Body of pancreas (tissue), 4 donors: ENCODE measurements around the gene ARL14EPL. TPM values are rescaled to one million over a fixed set of nuclear protein-coding genes. Genes with fewer than 3 reads are reported as not detected.

ENCODE experiments used
- ATAC-seq: fragments of 150-250 bp; one replicate; pipeline ENCODE4 v1.9.1; 2016
- DNase-seq, 4 donors: peaks; one replicate each; pipeline ENCODE4 v3.0.0-alpha.2; 2019
- H3K27ac ChIP-seq, 4 donors: fragments of 200-600 bp; sonication (generic); 1 replicate in 3 of 4; 2 replicates in 1 of 4; pipeline versions ENCODE4 v1.5.1 to v1.6.1; 2016 to 2019; ENCODE audit warnings: mild to moderate bottlenecking in 1 of 4, mixed read lengths in 1 of 4, moderate library complexity in 1 of 4
- H3K27me3 ChIP-seq, 2 donors: fragments of 200-600 bp; sonication (generic); one replicate each; pipeline ENCODE4 v1.6.0; 2016; ENCODE audit warnings: mild to moderate bottlenecking in 1 of 2
- H3K36me3 ChIP-seq, 2 donors: fragments of 200-600 bp; sonication (generic); replicated peaks in 1 of 2; 2 replicates each; pipeline ENCODE4 v1.5.1; 2016; ENCODE audit warnings: low read depth in 2 of 2; ENCODE audit not compliant: insufficient read depth in 1 of 2
- H3K4me1 ChIP-seq: fragments of 200-600 bp; sonication (generic); one replicate; pipeline ENCODE4 v1.6.0; 2016
- H3K4me3 ChIP-seq, 2 donors: fragments of 200-600 bp; sonication (generic); 1 replicate in 1 of 2; 2 replicates in 1 of 2; pipeline ENCODE4 v1.5.1; 2016 to 2019
- H3K9me3 ChIP-seq, 3 donors: fragments of 200-600 bp; sonication (generic); 1 replicate in 2 of 3; 2 replicates in 1 of 3; pipeline ENCODE4 v1.5.1; 2016
- CTCF ChIP-seq, 7 experiments: fragments of 450-650 bp in 4 of 7; fragments of 200-600 bp in 3 of 7; sonication (generic) in 3 of 7; IDR thresholded peaks; one replicate each; pipeline ENCODE4 v1.5.1; 2016 to 2019; ENCODE audit warnings: antibody characterized with exemption in 7 of 7
- POLR2A ChIP-seq, 3 donors: fragments of 450-650 bp; IDR thresholded peaks; one replicate each; pipeline ENCODE4 v1.6.1; 2016; ENCODE audit warnings: antibody characterized with exemption in 3 of 3, mild to moderate bottlenecking in 2 of 3
- WGBS, 2 donors: methylation state at CpG; one replicate each; pipeline ENCODE4 v1.1.5; 2017; 5-methylcytosine and 5-hydroxymethylcytosine counted together
- intact Hi-C: fragments of 100-400 bp; cut with DNase I; formaldehyde crosslinking; loops from one replicate; pipeline ENCODE4 v1.15.1; 2023
- total RNA-seq, 2 donors: library from RNA; depleted of rRNA; stranded (reverse); fragments of >200 nt; gene quantifications; one replicate each; pipeline ENCODE4 v1.1.0, GENCODE V29; 2016

ARL14EPL gene
- not detected for total RNA-seq

GRCh38 chr5:116032094-116032517, at the start of gene ARL14EPL:
Gene ARL14EPL (plus strand): TSS chr5:116032472. CDS start chr5:116051466, 18,994 bp downstream.
- Histone ChIP-seq H3K36me3 (no peaks in the 10 kb centered on the region), H3K27me3 (no peaks in the 10 kb centered on the region), H3K9me3 (no peaks in the 10 kb centered on the region), H3K27ac (no peak within 1 kb of the TSS), H3K4me3 (no peak within 1 kb of the TSS), H3K4me1 (no peaks in the 10 kb centered on the region)
- TF ChIP-seq POLR2A (IDR thresholded peaks at IDR 0.05): no peak
- TF ChIP-seq CTCF (IDR thresholded peaks at IDR 0.05): peak in 4 of 7 experiments; percentile 28 to 46 (median 43)
- intact Hi-C loops: no loop called here
- peak; percentile 17 to 34 (median 30) for DNase-seq
- WGBS, 2 donors: 42 to 55% methylated on average over 9 of the region's 9 CpGs
- ATAC-seq: peak; percentile 62

- WGBS, 2 donors: 87 to 90% methylated on average over 1 of the region's 1 CpG
- Histone ChIP-seq H3K4me3 (no peak overlapping the region), H3K27me3 (no peaks in the 10 kb centered on the region), H3K9me3 (no peaks in the 10 kb centered on the region), H3K36me3 (no peaks in the 10 kb centered on the region), H3K4me1 (no peaks in the 10 kb centered on the region), H3K27ac (no peak overlapping the region)
- TF ChIP-seq CTCF (IDR thresholded peaks at IDR 0.05): no peak
- TF ChIP-seq POLR2A (IDR thresholded peaks at IDR 0.05): no peak
- intact Hi-C loops: no loop called here
- ATAC-seq (no peak), DNase-seq (no peak)
Measured at GRCh38 chr5:115983519-115983918, 48.8 kb upstream of the ARL14EPL start.

GRCh38 chr5:115985802-115986757, 46.2 kb upstream of the ARL14EPL start:
- intact Hi-C loops: no loop called here
- WGBS, 2 donors: 45 to 47% methylated on average over 10 of the region's 10 CpGs
- TF ChIP-seq CTCF (IDR thresholded peaks at IDR 0.05) (no peak), POLR2A (IDR thresholded peaks at IDR 0.05) (no peak)
- Histone ChIP-seq H3K4me1 (no peaks in the 10 kb centered on the region), H3K36me3 (no peaks in the 10 kb centered on the region), H3K4me3 (no peak overlapping the region), H3K9me3 (no peaks in the 10 kb centered on the region), H3K27ac (no peak overlapping the region), H3K27me3 (no peaks in the 10 kb centered on the region)
- peak; percentile 68 for ATAC-seq
- DNase-seq: no peak

- Histone ChIP-seq H3K4me3 (no peak overlapping the region), H3K27ac (no peak overlapping the region), H3K36me3 (no peaks in the 10 kb centered on the region), H3K4me1 (no peaks in the 10 kb centered on the region), H3K9me3 (no peaks in the 10 kb centered on the region), H3K27me3 (no peaks in the 10 kb centered on the region)
- DNase-seq (no peak), ATAC-seq (no peak)
- no peak for TF ChIP-seq CTCF (IDR thresholded peaks at IDR 0.05)
- TF ChIP-seq POLR2A (IDR thresholded peaks at IDR 0.05): no peak
- WGBS, 2 donors: 89 to 94% methylated on average over 2 of the region's 2 CpGs
- intact Hi-C loops: no loop called here
Measured at GRCh38 chr5:115988002-115988401, 44.3 kb upstream of the ARL14EPL start.
